Fibroblast of villous mesenchyme (primary cell): ENCODE measurements around the gene SIPA1L3. TPM values are rescaled to one million over a fixed set of nuclear protein-coding genes. Genes with fewer than 3 reads are reported as not detected.
A peak's percentile ranks its signal among the peaks of the same experiment; 100 is the strongest.

ENCODE experiments used
- DNase-seq: peaks from one replicate; pipeline ENCODE4 v3.0.0-alpha.2; 2010; ENCODE audit warnings: low read depth
- H3K4me3 ChIP-seq: 2 replicates; pipeline ENCODE4 v1.5.1; 2011; ENCODE audit warnings: low read depth, mild to moderate bottlenecking, low read length
- CTCF ChIP-seq: IDR thresholded peaks from 2 replicates; pipeline ENCODE4 v1.5.1; 2012; ENCODE audit warnings: low read depth, mild to moderate bottlenecking, low read length; ENCODE audit not compliant: insufficient read depth
- total RNA-seq: library from RNA; depleted of rRNA; stranded (reverse); fragments of >200 nt; gene quantifications from 2 replicates; pipeline ENCODE4 v1.2.3, GENCODE V29; 2012

Gene SIPA1L3
- total RNA-seq, 1 donor, result 19.0 TPM

DNA sequence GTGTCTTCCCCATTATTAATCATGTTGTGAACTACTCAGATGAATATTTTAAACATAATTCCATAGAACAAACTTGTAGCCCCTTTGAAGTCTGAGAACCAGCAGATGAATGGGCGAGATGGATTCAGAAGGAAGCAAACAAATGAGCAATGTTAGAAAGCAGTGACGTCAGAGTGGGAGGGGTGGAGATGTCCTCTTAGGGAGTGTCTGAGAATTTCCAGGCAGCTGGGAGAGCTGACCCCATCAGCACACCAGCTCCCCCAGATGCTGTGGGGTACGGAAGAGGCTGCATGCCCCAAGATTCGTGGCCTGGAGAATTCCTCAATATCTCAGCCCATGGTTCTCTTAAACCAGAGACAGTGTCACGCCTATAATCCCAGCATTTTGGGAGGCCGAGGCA, 248.4 kb downstream of the SIPA1L3 start:
- DNase-seq, result peak; percentile 59
- no peak overlapping the region for H3K4me3 ChIP-seq
- no peak for TF ChIP-seq CTCF

DNA sequence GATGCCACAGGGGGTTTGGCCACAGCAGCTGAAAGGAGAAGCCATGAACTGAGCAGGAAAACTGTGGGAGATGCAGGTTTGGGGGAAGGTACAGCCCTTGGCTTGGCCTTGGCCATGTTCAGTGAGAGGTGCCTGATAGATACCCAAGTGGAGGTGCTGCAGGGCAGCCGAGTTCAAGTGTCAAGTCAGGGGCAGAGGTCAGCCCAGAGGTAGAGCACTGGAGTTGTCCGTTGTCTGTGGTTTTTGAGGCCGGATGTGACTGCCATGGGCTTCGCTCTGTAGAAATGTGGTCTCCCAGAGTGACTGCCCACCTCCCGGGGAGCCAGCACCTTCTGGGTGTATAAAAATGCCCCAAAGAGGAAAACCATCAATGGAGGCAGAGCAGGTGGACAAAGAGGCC, 251.7 kb downstream of the SIPA1L3 start:
- TF ChIP-seq CTCF, result no peak
- H3K4me3 ChIP-seq, result no peak overlapping the region
- DNase-seq, result no peak

DNA sequence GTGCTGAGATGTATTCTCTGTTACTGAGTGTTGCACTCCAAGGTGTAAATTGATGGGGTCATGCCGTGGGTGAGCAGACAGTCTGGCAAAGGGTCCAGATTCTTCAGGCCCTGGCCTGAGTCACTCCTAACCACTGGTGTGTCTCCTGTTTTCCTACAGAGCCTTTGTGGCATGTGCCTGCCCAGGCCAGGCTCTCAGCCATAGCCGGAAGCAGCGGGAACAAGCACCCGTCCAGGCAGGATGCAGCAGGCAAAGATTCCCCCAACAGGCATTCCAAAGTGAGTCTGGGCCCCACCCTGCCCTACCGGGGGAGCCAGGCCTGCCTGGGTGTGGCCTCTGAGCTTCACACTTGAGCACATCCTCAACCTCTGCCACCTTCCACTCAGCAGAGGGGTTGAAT, 255.1 kb downstream of the SIPA1L3 start:
- TF ChIP-seq CTCF, result no peak
- DNase-seq, result no peak
- no peak overlapping the region for H3K4me3 ChIP-seq

DNA sequence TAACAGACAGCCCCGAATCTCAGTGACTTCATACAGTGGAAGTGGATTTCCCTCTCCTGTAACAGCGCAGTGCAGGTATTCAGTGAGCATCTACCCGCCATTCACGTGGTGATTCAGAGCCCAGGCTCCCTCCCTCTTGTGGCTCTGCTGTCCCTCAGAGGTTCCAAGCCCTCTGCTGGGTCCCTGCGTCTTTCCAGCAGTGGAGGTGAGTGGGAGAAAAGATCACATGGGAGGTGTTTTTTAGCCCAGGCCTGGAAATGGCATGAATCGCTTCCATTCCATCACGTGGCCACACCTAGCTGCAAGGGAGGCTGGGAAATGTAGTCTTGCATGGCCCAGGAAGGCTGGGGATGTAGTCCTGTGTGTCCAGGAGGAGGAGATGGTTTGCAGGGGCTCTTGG, 255.6 kb downstream of the SIPA1L3 start:
- H3K4me3 ChIP-seq, result no peak overlapping the region
- DNase-seq, result no peak
- TF ChIP-seq CTCF, result no peak

- H3K4me3 ChIP-seq, result no peak overlapping the region
- no peak for TF ChIP-seq CTCF
- DNase-seq, result no peak
These were observed 256.6 kb downstream of the SIPA1L3 start for GRCh38 chr19:38163419-38164290.

DNA sequence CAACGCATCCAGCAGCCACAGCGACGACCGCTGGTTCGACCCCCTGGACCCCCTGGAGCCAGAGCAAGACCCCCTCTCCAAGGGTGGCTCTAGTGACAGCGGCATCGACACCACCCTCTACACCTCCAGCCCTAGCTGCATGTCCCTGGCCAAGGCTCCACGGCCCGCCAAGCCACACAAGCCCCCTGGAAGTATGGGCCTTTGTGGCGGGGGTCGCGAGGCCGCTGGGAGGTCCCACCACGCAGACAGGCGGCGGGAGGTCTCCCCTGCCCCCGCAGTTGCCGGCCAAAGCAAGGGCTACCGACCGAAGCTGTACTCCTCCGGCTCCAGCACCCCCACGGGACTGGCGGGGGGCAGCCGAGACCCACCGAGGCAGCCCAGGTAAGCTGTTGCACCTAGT, 257.5 kb downstream of the SIPA1L3 start:
- DNase-seq, result no peak
- H3K4me3 ChIP-seq, result no peak overlapping the region
- TF ChIP-seq CTCF, result no peak

DNA sequence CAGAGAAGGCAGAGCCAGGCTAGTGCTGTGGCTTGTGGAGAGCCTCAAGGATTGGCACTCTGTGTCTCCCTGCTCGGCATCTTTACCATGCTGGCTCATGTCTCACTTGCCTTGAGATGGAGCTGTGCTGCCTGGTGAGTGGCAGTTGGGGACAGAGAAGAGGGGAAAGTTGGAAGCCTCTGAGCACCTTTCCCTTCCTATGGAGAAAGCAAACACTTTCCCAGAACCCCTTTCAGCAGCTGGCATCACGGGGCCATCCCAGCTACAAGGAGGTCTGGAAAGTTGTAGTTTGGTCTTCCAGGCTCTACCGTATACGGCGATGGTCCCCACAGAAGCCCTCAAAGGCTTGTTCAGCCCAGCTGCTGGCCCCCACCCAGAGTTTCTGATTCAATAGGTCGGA, 258.3 kb downstream of the SIPA1L3 start:
- no peak for TF ChIP-seq CTCF
- no peak for DNase-seq

More for the DNA sequence above, 258.3 kb downstream of the SIPA1L3 start:
- no peak overlapping the region for H3K4me3 ChIP-seq
